GM23338 (cell line): ENCODE measurements around the gene HLA-B. TPM values are rescaled to one million over a fixed set of nuclear protein-coding genes. Genes with fewer than 3 reads are reported as not detected.

Source experiments
- ATAC-seq: fragments of 200-7000 bp; cut with Tn5 transposase; 3 replicates; pipeline ENCODE4 v1.9.1; 2020
- DNase-seq: peaks from one replicate; pipeline ENCODE4 v3.0.0-alpha.2; 2015; ENCODE audit warnings: low spot score
- H2AFZ ChIP-seq: fragments of 200-600 bp; sonication (generic); 2 replicates; pipeline ENCODE4 v1.8.0; 2016; ENCODE audit warnings: antibody characterized with exemption, mild to moderate bottlenecking, moderate library complexity
- H3F3A ChIP-seq: fragments of 200-600 bp; sonication (generic); replicated peaks from 2 replicates; pipeline ENCODE4 v1.8.0; 2017; ENCODE audit warnings: antibody characterized with exemption, mixed run types, low read depth
- H3K27ac ChIP-seq: fragments of 200-600 bp; sonication (generic); 2 replicates; pipeline ENCODE4 v1.6.1; 2016; ENCODE audit warnings: low read depth
- H3K27me3 ChIP-seq: fragments of 200-600 bp; sonication (generic); 2 replicates; pipeline ENCODE4 v1.8.0; 2016; ENCODE audit warnings: mild to moderate bottlenecking, mixed run types, moderate library complexity; ENCODE audit not compliant: insufficient read depth
- H3K36me3 ChIP-seq: fragments of 200-600 bp; sonication (generic); 2 replicates; pipeline ENCODE4 v1.8.0; 2016; ENCODE audit warnings: mild to moderate bottlenecking; ENCODE audit not compliant: insufficient read depth
- H3K4me1 ChIP-seq: fragments of 200-600 bp; sonication (generic); 2 replicates; pipeline ENCODE4 v1.8.0; 2016; ENCODE audit warnings: mild to moderate bottlenecking, moderate library complexity; ENCODE audit not compliant: insufficient read depth
- H3K4me2 ChIP-seq: fragments of 200-600 bp; sonication (generic); 2 replicates; pipeline ENCODE4 v1.7.1; 2017; ENCODE audit warnings: mixed run types
- H3K4me3 ChIP-seq: fragments of 200-600 bp; sonication (generic); 2 replicates; pipeline ENCODE4 v1.6.1; 2016; ENCODE audit warnings: mixed run types
- H3K79me2 ChIP-seq: fragments of 200-600 bp; sonication (generic); replicated peaks from 2 replicates; pipeline ENCODE4 v1.8.0; 2017; ENCODE audit warnings: mild to moderate bottlenecking; ENCODE audit not compliant: insufficient read depth
- H3K9me2 ChIP-seq: fragments of 200-600 bp; sonication (generic); 2 replicates; pipeline ENCODE4 v1.8.0; 2017; ENCODE audit not compliant: insufficient read depth
- H4K20me1 ChIP-seq: fragments of 200-600 bp; sonication (generic); replicated peaks from 2 replicates; pipeline ENCODE4 v1.8.0; 2017; ENCODE audit warnings: mild to moderate bottlenecking; ENCODE audit not compliant: insufficient read depth
- H3K27ac Mint-ChIP-seq: 2 replicates; pipeline ENCODE4 v1.8.0; 2020; ENCODE audit warnings: inconsistent platforms, mild to moderate bottlenecking, moderate library complexity, mixed read lengths
- H3K27me3 Mint-ChIP-seq: 3 replicates; pipeline ENCODE4 v1.8.0; 2022; ENCODE audit warnings: low read depth, mild to moderate bottlenecking, moderate library complexity, mixed read lengths, inconsistent platforms; ENCODE audit not compliant: insufficient read depth, poor library complexity
- H3K36me3 Mint-ChIP-seq: 3 replicates; pipeline ENCODE4 v1.8.0; 2021; ENCODE audit warnings: low read depth, mild to moderate bottlenecking, inconsistent platforms, moderate library complexity, mixed read lengths
- H3K4me1 Mint-ChIP-seq: 3 replicates; pipeline ENCODE4 v1.8.0; 2020; ENCODE audit warnings: mild to moderate bottlenecking, inconsistent platforms, mixed read lengths
- H3K4me3 Mint-ChIP-seq: 3 replicates; pipeline ENCODE4 v1.8.0; 2021; ENCODE audit warnings: moderate library complexity, mild to moderate bottlenecking, inconsistent platforms, mixed read lengths
- H3K9me3 Mint-ChIP-seq: 3 replicates; pipeline ENCODE4 v1.8.0; 2020; ENCODE audit warnings: moderate library complexity, mild to moderate bottlenecking, inconsistent platforms, mixed read lengths
- CREB1 ChIP-seq: fragments of 250-450 bp; sonication (Bioruptor Pico); IDR thresholded peaks from 2 replicates; pipeline ENCODE4 v1.5.0; 2020; ENCODE audit warnings: low read depth, mild to moderate bottlenecking, moderate library complexity
- JUNB ChIP-seq: IDR thresholded peaks from one replicate; pipeline ENCODE4 v1.6.1; 2016; ENCODE audit warnings: antibody characterized with exemption; ENCODE audit not compliant: unreplicated experiment
- NANOG ChIP-seq: IDR thresholded peaks from 2 replicates; pipeline ENCODE4 v1.6.1; 2016; ENCODE audit warnings: antibody characterized with exemption, borderline replicate concordance
- POLR2AphosphoS5 ChIP-seq: IDR thresholded peaks from 2 replicates; pipeline ENCODE4 v1.6.1; 2016; ENCODE audit warnings: antibody characterized with exemption, low read depth
- REST ChIP-seq: IDR thresholded peaks from one replicate; pipeline ENCODE4 v1.6.1; 2018; ENCODE audit warnings: antibody characterized with exemption; ENCODE audit not compliant: unreplicated experiment
- ZNF114 ChIP-seq: fragments of 250-450 bp; sonication (Bioruptor Pico); IDR thresholded peaks from 2 replicates; pipeline ENCODE4 v1.5.0; 2020; ENCODE audit warnings: mild to moderate bottlenecking, moderate library complexity
- ZNF462 ChIP-seq: fragments of 250-450 bp; sonication (Bioruptor Pico); IDR thresholded peaks from 2 replicates; pipeline ENCODE4 v1.5.0; 2020; ENCODE audit warnings: mild to moderate bottlenecking, moderate library complexity
- polyA plus RNA-seq: library from polyadenylated mRNA; unstranded; fragments of >200 nt; fragmentation: Nextera tagmentation; extraction: Ambion mirVana; gene quantifications from 2 replicates; pipeline ENCODE4 v1.2.1, GENCODE V29; 2016
- total RNA-seq: library from RNA; depleted of rRNA; stranded (reverse); fragments of >200 nt; shearing (Covaris generic); gene quantifications from 2 replicates; pipeline ENCODE4 v1.2.3, GENCODE V29; 2014

The HLA-B gene
- total and polyA plus RNA-seq, 2 experiments from 2014 or later: 44.3 to 86.0 TPM

GRCh38 chr6:31362751-31363150, 5.8 kb upstream of the HLA-B start (continued):
- TF ChIP-seq CREB1 (CRISPR knock-in tag): no peak
- TF ChIP-seq NANOG: no peak
- TF ChIP-seq ZNF114: no peak

GRCh38 chr6:31359581-31359980, 2.6 kb upstream of the HLA-B start:
- H3K9me2 ChIP-seq: no peaks in the 10 kb centered on the region
- no peak for ATAC-seq
- TF ChIP-seq ZNF462 (CRISPR knock-in tag): no peak
- TF ChIP-seq JUNB: no peak
- TF ChIP-seq REST: no peak
- TF ChIP-seq POLR2AphosphoS5: no peak
- H3K27ac ChIP-seq: no peak overlapping the region
- H3K4me3 Mint-ChIP-seq: no peak overlapping the region
- no peak overlapping the region for H3K4me3 ChIP-seq
- H3K36me3 ChIP-seq: no peaks in the 10 kb centered on the region
- no peak overlapping the region for H3K27ac Mint-ChIP-seq
- H3K4me2 ChIP-seq: no peak overlapping the region
- H3F3A ChIP-seq: no peaks in the 10 kb centered on the region
- H3K79me2 ChIP-seq: no peaks in the 10 kb centered on the region
- no peaks in the 10 kb centered on the region for H4K20me1 ChIP-seq
- H3K4me1 Mint-ChIP-seq: peaks cover 2% of the 10 kb centered on the region; the same call in 2 of the 3 replicates
- peaks cover 11% of the 10 kb centered on the region for H3K36me3 Mint-ChIP-seq
- no peak overlapping the region for H2AFZ ChIP-seq
- peaks cover 36% of the 10 kb centered on the region for H3K27me3 Mint-ChIP-seq
- no peaks in the 10 kb centered on the region for H3K4me1 ChIP-seq
- peaks cover 54% of the 10 kb centered on the region for H3K27me3 ChIP-seq
- H3K9me3 Mint-ChIP-seq: no peaks in the 10 kb centered on the region; the same call in 2 of the 3 replicates
- DNase-seq: no peak
